SK-N-SH (cell line): ENCODE data around the gene THADA.

Source experiments
- POLR2AphosphoS5 ChIP-seq: IDR thresholded peaks from 2 replicates; pipeline ENCODE4 v1.6.1; 2012; ENCODE audit warnings: low read depth, low read length
- SIN3A ChIP-seq: IDR thresholded peaks from 2 replicates; pipeline ENCODE4 v1.6.1; 2012; ENCODE audit warnings: low read depth, mild to moderate bottlenecking, low read length, moderate library complexity, borderline replicate concordance
- TAF1 ChIP-seq: IDR thresholded peaks from 2 replicates; pipeline ENCODE4 v1.6.1; 2012; ENCODE audit warnings: low read depth, mild to moderate bottlenecking, low read length, moderate library complexity, borderline replicate concordance
- TF ChIP-seq, protein P1 (sequence below): IDR thresholded peaks from 2 replicates; pipeline ENCODE4 v1.4.0; 2012; ENCODE audit warnings: low read depth
- TF ChIP-seq, protein P2 (sequence below): fragments of 200-600 bp; sonication (generic); IDR thresholded peaks from 2 replicates; pipeline ENCODE4 v1.6.1; 2017; ENCODE audit warnings: antibody characterized with exemption, mild to moderate bottlenecking, moderate library complexity

DNA sequence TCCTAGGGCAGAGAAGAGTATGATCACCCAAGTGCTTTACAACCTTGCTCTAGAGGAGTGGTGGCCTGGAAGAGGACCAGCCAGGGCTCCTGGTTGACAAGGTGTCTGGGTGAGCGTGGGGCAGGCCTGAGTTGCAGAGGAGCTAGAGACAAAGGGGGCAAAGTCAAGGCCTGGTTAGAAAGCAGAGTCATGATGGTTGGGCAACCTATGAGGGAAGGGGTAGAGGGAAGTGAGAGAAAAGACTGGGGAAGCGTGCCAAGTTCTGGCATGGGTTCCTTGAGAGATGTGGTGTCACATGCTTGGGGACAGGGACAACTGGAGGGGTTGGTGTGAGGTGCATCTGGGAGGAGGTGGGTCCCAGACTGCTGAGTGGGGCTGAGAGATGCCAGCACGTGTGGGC is 382.9 kb downstream of the THADA start:
- TF ChIP-seq, protein P1, sequence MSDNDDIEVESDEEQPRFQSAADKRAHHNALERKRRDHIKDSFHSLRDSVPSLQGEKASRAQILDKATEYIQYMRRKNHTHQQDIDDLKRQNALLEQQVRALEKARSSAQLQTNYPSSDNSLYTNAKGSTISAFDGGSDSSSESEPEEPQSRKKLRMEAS = no peak
- TF ChIP-seq POLR2AphosphoS5 = no peak
- TF ChIP-seq SIN3A = no peak
- TF ChIP-seq, protein P2, sequence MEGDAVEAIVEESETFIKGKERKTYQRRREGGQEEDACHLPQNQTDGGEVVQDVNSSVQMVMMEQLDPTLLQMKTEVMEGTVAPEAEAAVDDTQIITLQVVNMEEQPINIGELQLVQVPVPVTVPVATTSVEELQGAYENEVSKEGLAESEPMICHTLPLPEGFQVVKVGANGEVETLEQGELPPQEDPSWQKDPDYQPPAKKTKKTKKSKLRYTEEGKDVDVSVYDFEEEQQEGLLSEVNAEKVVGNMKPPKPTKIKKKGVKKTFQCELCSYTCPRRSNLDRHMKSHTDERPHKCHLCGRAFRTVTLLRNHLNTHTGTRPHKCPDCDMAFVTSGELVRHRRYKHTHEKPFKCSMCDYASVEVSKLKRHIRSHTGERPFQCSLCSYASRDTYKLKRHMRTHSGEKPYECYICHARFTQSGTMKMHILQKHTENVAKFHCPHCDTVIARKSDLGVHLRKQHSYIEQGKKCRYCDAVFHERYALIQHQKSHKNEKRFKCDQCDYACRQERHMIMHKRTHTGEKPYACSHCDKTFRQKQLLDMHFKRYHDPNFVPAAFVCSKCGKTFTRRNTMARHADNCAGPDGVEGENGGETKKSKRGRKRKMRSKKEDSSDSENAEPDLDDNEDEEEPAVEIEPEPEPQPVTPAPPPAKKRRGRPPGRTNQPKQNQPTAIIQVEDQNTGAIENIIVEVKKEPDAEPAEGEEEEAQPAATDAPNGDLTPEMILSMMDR = no peak
- no peak for TF ChIP-seq TAF1
